Hepatocyte (in vitro differentiated cells): ENCODE data around the gene MCMBP. TPM values are rescaled to one million over a fixed set of nuclear protein-coding genes. Genes with fewer than 3 reads are reported as not detected.
A peak's percentile ranks its signal among the peaks of the same experiment; 100 is the strongest.

Source experiments
- DNase-seq: peaks from one replicate; pipeline ENCODE4 v3.0.0-alpha.2; 2016; ENCODE audit warnings: low spot score
- H2AFZ ChIP-seq: fragments of 200-600 bp; sonication (generic); 2 replicates; pipeline ENCODE4 v1.6.0; 2016; ENCODE audit warnings: antibody characterized with exemption, mild to moderate bottlenecking
- H3K27ac ChIP-seq: fragments of 200-600 bp; sonication (generic); 2 replicates; pipeline ENCODE4 v1.5.1; 2016; ENCODE audit warnings: mild to moderate bottlenecking
- H3K27me3 ChIP-seq: fragments of 200-600 bp; sonication (generic); 2 replicates; pipeline ENCODE4 v1.6.1; 2016
- H3K36me3 ChIP-seq: fragments of 200-600 bp; sonication (generic); replicated peaks from 2 replicates; pipeline ENCODE4 v1.5.1; 2016; ENCODE audit warnings: low read depth; ENCODE audit not compliant: insufficient read depth
- H3K4me1 ChIP-seq: fragments of 200-600 bp; sonication (generic); 2 replicates; pipeline ENCODE4 v1.5.1; 2016; ENCODE audit warnings: mild to moderate bottlenecking, moderate library complexity; ENCODE audit not compliant: insufficient read depth
- H3K4me2 ChIP-seq: fragments of 200-600 bp; sonication (generic); 2 replicates; pipeline ENCODE4 v1.6.0; 2016
- H3K4me3 ChIP-seq: fragments of 200-600 bp; sonication (generic); 2 replicates; pipeline ENCODE4 v1.5.1; 2016; ENCODE audit warnings: mild to moderate bottlenecking
- H3K79me2 ChIP-seq: fragments of 200-600 bp; sonication (generic); 2 replicates; pipeline ENCODE4 v1.6.0; 2017; ENCODE audit warnings: mild to moderate bottlenecking
- H3K9me2 ChIP-seq: fragments of 200-600 bp; sonication (generic); replicated peaks from 2 replicates; pipeline ENCODE4 v1.6.0; 2017; ENCODE audit warnings: mild to moderate bottlenecking; ENCODE audit not compliant: insufficient read depth
- H3K9me3 ChIP-seq: fragments of 200-600 bp; sonication (generic); 2 replicates; pipeline ENCODE4 v1.5.1; 2016; ENCODE audit warnings: low read depth, mild to moderate bottlenecking
- H4K20me1 ChIP-seq: fragments of 200-600 bp; sonication (generic); 2 replicates; pipeline ENCODE4 v1.6.0; 2016; ENCODE audit warnings: mild to moderate bottlenecking; ENCODE audit not compliant: insufficient read depth, poor library complexity, severe bottlenecking
- EZH2 ChIP-seq: fragments of 200-600 bp; sonication (generic); IDR thresholded peaks from 2 replicates; pipeline ENCODE4 v1.6.1; 2016; ENCODE audit warnings: antibody characterized with exemption, mild to moderate bottlenecking, borderline replicate concordance
- EZH2phosphoT487 ChIP-seq: fragments of 200-600 bp; sonication (generic); IDR thresholded peaks from one replicate; pipeline ENCODE4 v1.6.1; 2018; ENCODE audit warnings: antibody characterized with exemption, mild to moderate bottlenecking, low read depth, moderate library complexity; ENCODE audit not compliant: unreplicated experiment, severe bottlenecking
- WGBS: methylation state at CpG from one replicate; pipeline ENCODE4 v1.1.6; 2016; ENCODE audit warnings: low lambda C conversion rate; ENCODE audit errors: missing lambda C conversion rate; 5-methylcytosine and 5-hydroxymethylcytosine counted together
- polyA plus RNA-seq: library from polyadenylated mRNA; unstranded; fragments of >200 nt; fragmentation: Nextera tagmentation; extraction: Ambion mirVana; gene quantifications from 2 replicates; pipeline ENCODE4 v1.2.1, GENCODE V29; 2016
- total RNA-seq: library from RNA; depleted of rRNA; stranded (reverse); fragments of >200 nt; gene quantifications from 2 replicates; pipeline ENCODE4 v1.2.3, GENCODE V29; 2014
- TF ChIP-seq, protein P1 (sequence below): fragments of 200-600 bp; sonication (generic); IDR thresholded peaks from 2 replicates; pipeline ENCODE4 v1.5.1; 2016; ENCODE audit warnings: antibody characterized with exemption, mild to moderate bottlenecking; ENCODE audit not compliant: poor library complexity

The MCMBP gene
- total and polyA plus RNA-seq, 2 experiments from 2014 or later = 33.8 to 36.1 TPM

DNA sequence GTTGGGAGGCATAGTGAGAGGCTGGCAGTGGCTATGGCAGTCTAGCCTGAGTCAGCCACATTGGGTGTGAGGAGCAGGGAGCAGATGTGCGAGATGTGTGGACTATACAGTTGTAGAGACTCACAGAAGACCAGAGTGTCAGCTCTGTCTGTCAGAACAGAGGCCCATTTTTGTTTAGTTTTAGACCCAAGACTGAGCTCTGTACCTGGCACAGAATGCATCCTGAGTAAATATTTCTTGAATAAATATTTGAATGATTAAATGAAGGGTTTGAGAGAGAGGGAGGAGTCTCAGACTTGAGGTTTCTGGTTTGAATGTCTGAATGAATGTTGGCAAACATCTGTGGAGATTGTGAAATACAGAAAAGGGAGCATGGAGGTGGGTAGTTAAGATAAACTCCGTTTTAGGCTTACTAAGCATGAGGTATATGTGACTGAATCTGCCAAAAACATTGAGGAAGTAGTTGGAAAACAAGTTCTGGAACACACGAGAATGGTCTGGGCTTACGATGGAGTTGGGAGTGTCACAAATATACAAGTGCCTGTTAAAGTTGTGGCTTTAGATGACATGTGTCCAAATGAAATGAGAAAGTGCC, 23.5 kb upstream of the MCMBP start:
- Histone ChIP-seq H3K4me1 (peaks cover 32% of the 10 kb centered on the region), H4K20me1 (peaks cover 43% of the 10 kb centered on the region), H3K27ac (peak overlapping the region; percentile 56), H3K36me3 (no peaks in the 10 kb centered on the region), H3K4me2 (peak overlapping the region; percentile 47), H3K4me3 (no peak overlapping the region), H3K79me2 (peaks cover 85% of the 10 kb centered on the region), H3K27me3 (no peaks in the 10 kb centered on the region), H3K9me2 (no peaks in the 10 kb centered on the region), H2AFZ (no peak overlapping the region), H3K9me3 (no peaks in the 10 kb centered on the region)
- 57% methylated on average over 4 of the region's 4 CpGs for WGBS
- peak; percentile 22 for DNase-seq
- TF ChIP-seq EZH2phosphoT487 (no peak), EZH2 (no peak)
- TF ChIP-seq, protein P1, sequence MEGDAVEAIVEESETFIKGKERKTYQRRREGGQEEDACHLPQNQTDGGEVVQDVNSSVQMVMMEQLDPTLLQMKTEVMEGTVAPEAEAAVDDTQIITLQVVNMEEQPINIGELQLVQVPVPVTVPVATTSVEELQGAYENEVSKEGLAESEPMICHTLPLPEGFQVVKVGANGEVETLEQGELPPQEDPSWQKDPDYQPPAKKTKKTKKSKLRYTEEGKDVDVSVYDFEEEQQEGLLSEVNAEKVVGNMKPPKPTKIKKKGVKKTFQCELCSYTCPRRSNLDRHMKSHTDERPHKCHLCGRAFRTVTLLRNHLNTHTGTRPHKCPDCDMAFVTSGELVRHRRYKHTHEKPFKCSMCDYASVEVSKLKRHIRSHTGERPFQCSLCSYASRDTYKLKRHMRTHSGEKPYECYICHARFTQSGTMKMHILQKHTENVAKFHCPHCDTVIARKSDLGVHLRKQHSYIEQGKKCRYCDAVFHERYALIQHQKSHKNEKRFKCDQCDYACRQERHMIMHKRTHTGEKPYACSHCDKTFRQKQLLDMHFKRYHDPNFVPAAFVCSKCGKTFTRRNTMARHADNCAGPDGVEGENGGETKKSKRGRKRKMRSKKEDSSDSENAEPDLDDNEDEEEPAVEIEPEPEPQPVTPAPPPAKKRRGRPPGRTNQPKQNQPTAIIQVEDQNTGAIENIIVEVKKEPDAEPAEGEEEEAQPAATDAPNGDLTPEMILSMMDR = no peak

DNA sequence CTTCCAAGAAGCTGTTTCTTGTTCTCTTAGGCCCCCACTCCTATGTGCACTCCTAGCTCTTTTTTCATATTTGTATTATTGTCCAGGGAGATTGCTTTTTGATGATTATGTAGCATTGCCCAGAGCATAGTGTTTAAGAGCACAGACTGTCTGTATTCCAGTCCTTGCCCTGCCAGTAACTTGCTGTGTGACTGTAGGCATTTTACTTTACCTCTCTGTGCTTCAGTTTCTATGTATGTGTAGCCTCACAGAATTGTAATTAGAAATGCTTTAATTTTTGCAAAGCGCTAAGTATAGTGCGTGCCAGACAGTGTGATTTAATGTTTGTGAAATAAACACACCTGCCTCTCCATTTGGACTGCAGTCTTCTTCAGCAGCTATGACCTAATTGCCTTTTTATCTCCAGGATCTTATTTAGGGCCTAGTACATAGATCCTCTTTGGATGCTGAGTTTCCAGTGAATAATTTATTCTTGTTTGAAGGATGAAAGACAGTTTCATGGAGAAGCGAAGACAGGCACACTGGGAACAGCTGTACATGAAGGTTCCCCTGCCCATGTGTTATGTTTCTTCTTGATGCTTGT, 21.3 kb upstream of the MCMBP start:
- no peak overlapping the region for H3K27ac ChIP-seq
- H3K4me3 ChIP-seq = no peak overlapping the region
- no peaks in the 10 kb centered on the region for H3K9me3 ChIP-seq
- H3K36me3 ChIP-seq = no peaks in the 10 kb centered on the region
- H3K27me3 ChIP-seq = no peaks in the 10 kb centered on the region
- H3K4me2 ChIP-seq = peak overlapping the region; percentile 89
- peaks cover 39% of the 10 kb centered on the region for H4K20me1 ChIP-seq
- peaks cover 65% of the 10 kb centered on the region for H3K79me2 ChIP-seq
- no peak for DNase-seq
- H3K4me1 ChIP-seq = peaks cover 38% of the 10 kb centered on the region
- no peak overlapping the region for H2AFZ ChIP-seq
- H3K9me2 ChIP-seq = no peaks in the 10 kb centered on the region
- TF ChIP-seq EZH2phosphoT487 (no peak), EZH2 (no peak)
- TF ChIP-seq, protein P1 = no peak
- WGBS = 100% methylated on average over 3 of the region's 3 CpGs

DNA sequence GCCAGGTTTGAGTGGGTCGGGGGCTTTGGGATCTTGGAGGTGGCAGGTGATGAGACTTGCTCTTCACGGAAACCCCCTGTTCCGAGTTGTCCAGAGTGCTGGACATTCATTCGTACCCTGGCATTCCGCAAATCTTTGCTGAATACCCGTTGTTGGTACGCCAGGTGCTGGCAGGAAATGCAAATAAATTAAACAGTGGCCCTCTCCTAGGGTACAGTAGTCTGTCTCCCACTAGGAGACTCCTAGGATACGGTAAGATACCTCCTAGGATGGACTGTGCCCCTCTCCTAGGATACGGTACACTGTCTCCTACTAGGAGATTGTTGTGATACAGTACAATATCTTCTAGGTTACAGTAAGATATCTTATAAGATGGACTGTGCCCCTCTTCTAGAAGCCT, 20.4 kb upstream of the MCMBP start:
- H3K4me3 ChIP-seq = peak overlapping the region; percentile 74
- H3K4me2 ChIP-seq = peak overlapping the region; percentile 89
- DNase-seq = peak; percentile 7
- no peaks in the 10 kb centered on the region for H3K27me3 ChIP-seq
- H3K36me3 ChIP-seq = no peaks in the 10 kb centered on the region
- peaks cover 31% of the 10 kb centered on the region for H4K20me1 ChIP-seq
- H3K9me2 ChIP-seq = no peaks in the 10 kb centered on the region
- 1% methylated on average over 8 of the region's 9 CpGs for WGBS
- peak overlapping the region; percentile 87 for H3K27ac ChIP-seq
- peak overlapping the region; percentile 70 for H2AFZ ChIP-seq
- H3K4me1 ChIP-seq = peaks cover 38% of the 10 kb centered on the region
- H3K9me3 ChIP-seq = no peaks in the 10 kb centered on the region
- peaks cover 57% of the 10 kb centered on the region for H3K79me2 ChIP-seq
- TF ChIP-seq, protein P1 = no peak
- TF ChIP-seq EZH2phosphoT487 = no peak
- TF ChIP-seq EZH2 = no peak
